CD4-positive, alpha-beta T cell treated with Interleukin-6 for 4 hours (primary cell): Measurements from ENCODE around the gene HBM.
A peak's percentile ranks its signal among the peaks of the same experiment; 100 is the strongest.
"Not testable (repeated sequence)": the region's sequence is repeated elsewhere in the genome, so short reads cannot be mapped to it uniquely, and the experiment has no call there.

ENCODE experiments used
- DNase-seq: peaks from one replicate; pipeline ENCODE4 v3.0.0-alpha.2; 2020; ENCODE audit warnings: mixed read lengths

Gene HBM

GRCh38 chr16:187330-187729 is 21.6 kb downstream of the HBM start:
- no peak for DNase-seq

DNA sequence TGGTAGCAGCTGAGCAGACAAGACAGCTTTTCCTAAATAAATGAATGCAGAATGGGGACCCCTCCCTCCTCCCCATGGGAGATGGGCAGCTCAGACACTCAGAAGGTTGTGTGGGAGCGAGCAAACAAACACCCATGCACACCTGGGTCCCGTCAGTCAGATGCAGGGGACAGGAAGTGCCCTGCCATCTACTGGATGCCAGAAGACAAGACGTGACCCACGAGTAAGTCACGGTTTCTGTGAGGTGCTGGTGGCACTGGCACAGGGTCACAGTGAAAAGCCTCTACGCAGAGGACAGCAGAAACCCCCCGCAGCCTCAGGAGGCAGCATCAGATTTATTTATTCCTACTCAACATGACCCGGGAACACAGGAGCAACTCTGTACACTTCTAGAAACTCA is 22.9 kb downstream of the HBM start:
- DNase-seq: peak; percentile 36

GRCh38 chr16:189604-190186 is 23.9 kb downstream of the HBM start:
- DNase-seq: no peak

DNA sequence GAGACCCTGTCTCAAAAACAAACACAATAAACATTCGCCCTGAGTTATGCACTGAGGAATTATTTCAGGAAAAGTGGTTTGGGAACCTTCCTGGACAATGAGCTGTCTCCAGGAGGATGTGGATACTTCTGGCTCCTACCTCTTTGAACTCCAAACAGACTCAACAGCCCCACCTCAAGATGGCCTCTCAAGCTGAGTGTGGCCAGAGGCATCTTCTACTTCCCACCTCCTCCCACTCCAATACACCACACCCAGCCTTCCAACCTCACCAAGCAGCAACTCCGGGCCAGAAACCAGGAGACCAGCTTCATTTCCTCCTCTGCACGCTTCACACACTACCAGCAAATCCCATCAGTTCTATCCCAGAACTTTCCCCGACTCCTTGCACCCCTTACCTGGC is 26.1 kb downstream of the HBM start:
- no peak for DNase-seq

DNA sequence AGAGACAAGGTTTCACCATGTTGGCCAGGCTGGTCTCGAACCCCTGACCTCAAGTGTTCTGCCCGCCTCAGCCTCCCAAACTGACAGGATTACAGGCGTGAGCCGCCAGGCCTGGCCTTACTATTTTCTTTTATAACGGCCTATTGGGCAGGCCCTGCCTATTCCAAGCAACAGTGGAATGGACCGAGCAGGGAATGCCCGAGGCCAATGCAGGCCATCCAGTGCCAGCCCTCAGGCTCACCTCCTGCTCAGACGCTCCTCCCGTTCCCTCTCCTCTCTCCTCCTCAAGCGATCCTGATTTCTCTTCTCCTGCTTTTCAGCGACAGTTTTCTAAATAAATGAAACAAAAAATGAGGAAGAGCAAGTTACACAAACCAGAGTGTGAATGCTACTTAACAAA is 26.9 kb downstream of the HBM start:
- DNase-seq: no peak

- no peak for DNase-seq
Measured at GRCh38 chr16:193441-193840, 27.7 kb downstream of the HBM start.

- no peak for DNase-seq
Measured at GRCh38 chr16:194516-194915, 28.7 kb downstream of the HBM start.

DNA sequence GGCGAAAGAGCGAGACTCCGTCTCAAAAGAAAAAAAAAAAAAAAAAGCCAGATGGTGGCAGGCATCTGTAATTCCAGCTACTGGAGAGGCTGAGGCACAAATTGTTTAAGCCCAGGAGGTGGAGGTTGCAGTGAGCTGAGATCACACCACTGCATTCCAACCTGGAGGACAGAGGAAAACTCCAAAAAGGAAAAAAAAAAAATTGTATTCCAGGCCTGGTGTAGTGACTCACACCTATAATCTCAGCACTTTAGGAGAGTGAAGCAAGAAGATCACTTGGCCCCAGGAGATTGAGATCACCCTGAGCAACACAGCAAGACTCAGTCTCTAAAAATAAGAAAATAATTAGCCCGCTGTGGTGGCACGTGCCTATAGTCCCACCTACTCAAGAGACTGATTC is 34.6 kb downstream of the HBM start:
- no peak for DNase-seq

DNA sequence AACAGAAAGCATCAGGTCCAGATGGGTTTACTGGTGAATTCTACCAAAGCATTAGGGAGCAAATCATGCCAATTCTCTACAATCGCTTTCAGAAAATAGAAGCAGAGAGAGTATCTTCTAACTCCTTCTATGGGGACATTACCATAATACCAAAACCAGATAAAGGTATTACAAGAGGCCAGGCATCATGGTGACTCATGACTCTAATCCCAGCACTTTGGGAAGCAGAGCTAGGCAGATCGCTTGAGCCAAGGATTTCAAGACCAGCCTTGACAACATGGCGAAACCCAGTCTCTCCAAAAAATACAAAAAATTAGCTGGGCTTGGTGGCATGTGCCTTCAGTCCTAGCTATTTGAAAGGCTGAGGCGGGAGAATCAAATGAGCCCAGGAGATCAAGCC is 37.5 kb downstream of the HBM start:
- no peak for DNase-seq

DNA sequence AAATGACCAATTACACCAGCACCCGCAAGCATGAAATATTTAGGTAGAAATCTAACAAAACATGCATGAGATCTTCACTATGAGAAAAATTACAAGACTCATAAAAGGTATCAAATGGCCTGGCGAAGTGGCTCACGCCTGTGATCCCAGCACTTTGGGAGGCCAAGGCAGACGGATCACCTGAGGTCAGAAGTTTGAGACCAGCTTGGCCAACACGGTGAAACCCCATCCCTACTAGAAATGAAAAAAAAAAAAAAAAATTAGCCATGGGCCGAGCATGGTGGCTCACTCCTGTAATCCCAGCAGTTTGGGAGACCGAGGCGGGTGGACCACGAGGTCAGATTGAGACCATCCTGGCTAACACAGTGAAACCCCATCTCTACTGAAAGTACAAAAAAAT is 38.3 kb downstream of the HBM start:
- not testable (repeated sequence) for DNase-seq

- DNase-seq: not testable (repeated sequence)
Measured at GRCh38 chr16:209359-209758, 43.6 kb downstream of the HBM start.

DNA sequence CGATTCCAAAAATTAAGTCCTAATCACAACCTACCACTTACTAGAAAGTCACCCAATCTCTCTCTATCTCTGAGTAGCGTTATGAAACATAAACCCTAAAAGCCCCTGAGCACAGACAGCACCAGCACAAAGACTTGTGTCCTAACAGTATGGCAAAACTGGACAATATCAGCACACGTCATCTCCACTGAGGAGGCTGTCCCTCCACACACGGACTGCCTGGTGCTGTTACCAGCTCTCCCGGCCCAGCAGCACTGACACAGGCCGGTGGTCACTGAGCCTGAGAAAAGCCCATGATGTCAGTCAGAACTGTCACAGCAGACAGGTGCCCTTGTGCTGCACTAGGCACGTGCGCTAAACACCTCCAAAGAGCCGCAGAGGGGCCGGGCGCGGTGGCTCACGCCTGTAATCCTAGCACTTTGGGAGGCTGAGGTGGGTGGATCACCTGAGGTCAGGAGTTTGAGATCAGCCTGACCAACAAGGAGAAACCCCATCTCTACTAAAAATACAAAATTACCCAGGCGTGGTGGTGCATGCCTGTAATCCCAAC is 45.9 kb downstream of the HBM start:
- DNase-seq: not testable (repeated sequence)

DNA sequence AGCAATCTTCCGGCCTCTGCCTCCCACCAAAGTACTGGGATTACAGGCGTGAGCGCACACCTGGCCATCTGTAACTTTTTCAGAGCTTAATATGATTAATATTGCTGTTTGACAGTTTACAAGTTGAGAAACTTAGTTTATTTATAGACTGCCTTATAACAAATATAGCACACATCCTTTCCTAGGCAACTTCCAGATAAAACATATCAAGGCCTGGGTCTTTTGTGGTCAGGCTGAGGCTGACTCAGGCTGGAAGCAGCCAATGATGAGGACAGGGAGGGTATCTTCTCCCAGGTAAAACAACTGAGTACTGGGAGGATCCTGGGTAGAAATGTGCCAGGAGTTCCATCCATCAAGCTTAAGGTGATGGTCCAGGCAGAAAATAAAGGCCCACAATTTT is 47.2 kb downstream of the HBM start:
- DNase-seq: no peak
